ENCODE measurements around the gene MAPKAP1.

Gene MAPKAP1

GRCh38 chr9:125651576-125652232 is 55.3 kb downstream of the MAPKAP1 start:
- H3K9ac ChIP-seq (ENCODE audit: low read length): no peak overlapping the region
- no peaks in the 10 kb centered on the region for H3K9me3 ChIP-seq (ENCODE audit: control insufficient read depth, low read depth, low read length)
- no peak overlapping the region for H3K4me3 ChIP-seq (ENCODE audit: low read length)
- no peak overlapping the region for H3K27ac ChIP-seq (ENCODE audit: low read length)
- no peaks in the 10 kb centered on the region for H3K36me3 ChIP-seq (ENCODE audit: control insufficient read depth, low read depth, low read length)
- no peaks in the 10 kb centered on the region for H3K27me3 ChIP-seq (ENCODE audit: control insufficient read depth, insufficient read depth, low read length)
- H3K4me1 ChIP-seq (ENCODE audit: control insufficient read depth, low read depth, low read length): peaks cover 80% of the 10 kb centered on the region

- H3K9me3 ChIP-seq (ENCODE audit: control insufficient read depth, low read depth, low read length): no peaks in the 10 kb centered on the region
- no peaks in the 10 kb centered on the region for H3K27me3 ChIP-seq (ENCODE audit: control insufficient read depth, insufficient read depth, low read length)
- H3K9ac ChIP-seq (ENCODE audit: low read length): no peak overlapping the region
- no peaks in the 10 kb centered on the region for H3K36me3 ChIP-seq (ENCODE audit: control insufficient read depth, low read depth, low read length)
- no peak overlapping the region for H3K4me3 ChIP-seq (ENCODE audit: low read length)
- H3K27ac ChIP-seq (ENCODE audit: low read length): no peak overlapping the region
- H3K4me1 ChIP-seq (ENCODE audit: control insufficient read depth, low read depth, low read length): peaks cover 66% of the 10 kb centered on the region
Observed at GRCh38 chr9:125650271-125650737, 56.7 kb downstream of the MAPKAP1 start.

GRCh38 chr9:125649826-125650225 is 57.2 kb downstream of the MAPKAP1 start:
- H3K36me3 ChIP-seq (ENCODE audit: control insufficient read depth, low read depth, low read length): no peaks in the 10 kb centered on the region
- no peak overlapping the region for H3K9ac ChIP-seq (ENCODE audit: low read length)
- no peak overlapping the region for H3K4me3 ChIP-seq (ENCODE audit: low read length)
- H3K9me3 ChIP-seq (ENCODE audit: control insufficient read depth, low read depth, low read length): no peaks in the 10 kb centered on the region
- peaks cover 66% of the 10 kb centered on the region for H3K4me1 ChIP-seq (ENCODE audit: control insufficient read depth, low read depth, low read length)
- H3K27ac ChIP-seq (ENCODE audit: low read length): no peak overlapping the region
- no peaks in the 10 kb centered on the region for H3K27me3 ChIP-seq (ENCODE audit: control insufficient read depth, insufficient read depth, low read length)

- Histone ChIP-seq H3K4me3 (ENCODE audit: low read length) (no peak overlapping the region), H3K4me1 (ENCODE audit: control insufficient read depth, low read depth, low read length) (peaks cover 62% of the 10 kb centered on the region), H3K9me3 (ENCODE audit: control insufficient read depth, low read depth, low read length) (no peaks in the 10 kb centered on the region), H3K9ac (ENCODE audit: low read length) (no peak overlapping the region), H3K27me3 (ENCODE audit: control insufficient read depth, insufficient read depth, low read length) (no peaks in the 10 kb centered on the region), H3K27ac (ENCODE audit: low read length) (no peak overlapping the region), H3K36me3 (ENCODE audit: control insufficient read depth, low read depth, low read length) (no peaks in the 10 kb centered on the region)
Observed at GRCh38 chr9:125649315-125649714, 57.7 kb downstream of the MAPKAP1 start.

- H3K27ac ChIP-seq (ENCODE audit: low read length): no peak overlapping the region
- no peaks in the 10 kb centered on the region for H3K9me3 ChIP-seq (ENCODE audit: control insufficient read depth, low read depth, low read length)
- no peaks in the 10 kb centered on the region for H3K27me3 ChIP-seq (ENCODE audit: control insufficient read depth, insufficient read depth, low read length)
- no peak overlapping the region for H3K4me3 ChIP-seq (ENCODE audit: low read length)
- peaks cover 52% of the 10 kb centered on the region for H3K4me1 ChIP-seq (ENCODE audit: control insufficient read depth, low read depth, low read length)
- H3K36me3 ChIP-seq (ENCODE audit: control insufficient read depth, low read depth, low read length): no peaks in the 10 kb centered on the region
- no peak overlapping the region for H3K9ac ChIP-seq (ENCODE audit: low read length)
Observed at GRCh38 chr9:125648294-125648693, 58.7 kb downstream of the MAPKAP1 start.

- Histone ChIP-seq H3K36me3 (ENCODE audit: control insufficient read depth, low read depth, low read length) (no peaks in the 10 kb centered on the region), H3K4me1 (ENCODE audit: control insufficient read depth, low read depth, low read length) (peaks cover 36% of the 10 kb centered on the region), H3K9me3 (ENCODE audit: control insufficient read depth, low read depth, low read length) (no peaks in the 10 kb centered on the region), H3K9ac (ENCODE audit: low read length) (no peak overlapping the region), H3K27me3 (ENCODE audit: control insufficient read depth, insufficient read depth, low read length) (no peaks in the 10 kb centered on the region), H3K4me3 (ENCODE audit: low read length) (no peak overlapping the region), H3K27ac (ENCODE audit: low read length) (no peak overlapping the region)
Observed at GRCh38 chr9:125646621-125647100, 60.3 kb downstream of the MAPKAP1 start.

- H3K4me3 ChIP-seq (ENCODE audit: low read length): no peak overlapping the region
- H3K9ac ChIP-seq (ENCODE audit: low read length): no peak overlapping the region
- peaks cover 32% of the 10 kb centered on the region for H3K4me1 ChIP-seq (ENCODE audit: control insufficient read depth, low read depth, low read length)
- H3K27me3 ChIP-seq (ENCODE audit: control insufficient read depth, insufficient read depth, low read length): no peaks in the 10 kb centered on the region
- no peak overlapping the region for H3K27ac ChIP-seq (ENCODE audit: low read length)
- no peaks in the 10 kb centered on the region for H3K9me3 ChIP-seq (ENCODE audit: control insufficient read depth, low read depth, low read length)
- H3K36me3 ChIP-seq (ENCODE audit: control insufficient read depth, low read depth, low read length): no peaks in the 10 kb centered on the region
Observed at GRCh38 chr9:125646217-125646616, 60.8 kb downstream of the MAPKAP1 start.

GRCh38 chr9:125644819-125645507 is 62.0 kb downstream of the MAPKAP1 start:
- no peaks in the 10 kb centered on the region for H3K27me3 ChIP-seq (ENCODE audit: control insufficient read depth, insufficient read depth, low read length)
- no peak overlapping the region for H3K27ac ChIP-seq (ENCODE audit: low read length)
- peaks cover 21% of the 10 kb centered on the region for H3K4me1 ChIP-seq (ENCODE audit: control insufficient read depth, low read depth, low read length)
- no peaks in the 10 kb centered on the region for H3K36me3 ChIP-seq (ENCODE audit: control insufficient read depth, low read depth, low read length)
- H3K4me3 ChIP-seq (ENCODE audit: low read length): no peak overlapping the region
- H3K9ac ChIP-seq (ENCODE audit: low read length): no peak overlapping the region
- no peaks in the 10 kb centered on the region for H3K9me3 ChIP-seq (ENCODE audit: control insufficient read depth, low read depth, low read length)

- H3K9ac ChIP-seq (ENCODE audit: low read length): no peak overlapping the region
- peaks cover 6% of the 10 kb centered on the region for H3K4me1 ChIP-seq (ENCODE audit: control insufficient read depth, low read depth, low read length)
- no peaks in the 10 kb centered on the region for H3K9me3 ChIP-seq (ENCODE audit: control insufficient read depth, low read depth, low read length)
- no peaks in the 10 kb centered on the region for H3K36me3 ChIP-seq (ENCODE audit: control insufficient read depth, low read depth, low read length)
- no peak overlapping the region for H3K27ac ChIP-seq (ENCODE audit: low read length)
- H3K4me3 ChIP-seq (ENCODE audit: low read length): no peak overlapping the region
- H3K27me3 ChIP-seq (ENCODE audit: control insufficient read depth, insufficient read depth, low read length): no peaks in the 10 kb centered on the region
Observed at GRCh38 chr9:125642311-125642710, 64.7 kb downstream of the MAPKAP1 start.

GRCh38 chr9:125639057-125639456 is 68.0 kb downstream of the MAPKAP1 start:
- Histone ChIP-seq H3K27ac (ENCODE audit: low read length) (no peak overlapping the region), H3K27me3 (ENCODE audit: control insufficient read depth, insufficient read depth, low read length) (no peaks in the 10 kb centered on the region), H3K9me3 (ENCODE audit: control insufficient read depth, low read depth, low read length) (no peaks in the 10 kb centered on the region), H3K36me3 (ENCODE audit: control insufficient read depth, low read depth, low read length) (no peaks in the 10 kb centered on the region), H3K4me1 (ENCODE audit: control insufficient read depth, low read depth, low read length) (peaks cover 5% of the 10 kb centered on the region), H3K4me3 (ENCODE audit: low read length) (no peak overlapping the region), H3K9ac (ENCODE audit: low read length) (no peak overlapping the region)

- Histone ChIP-seq H3K4me1 (ENCODE audit: control insufficient read depth, low read depth, low read length) (peaks cover 5% of the 10 kb centered on the region), H3K27me3 (ENCODE audit: control insufficient read depth, insufficient read depth, low read length) (no peaks in the 10 kb centered on the region), H3K9ac (ENCODE audit: low read length) (no peak overlapping the region), H3K9me3 (ENCODE audit: control insufficient read depth, low read depth, low read length) (no peaks in the 10 kb centered on the region), H3K4me3 (ENCODE audit: low read length) (no peak overlapping the region), H3K36me3 (ENCODE audit: control insufficient read depth, low read depth, low read length) (no peaks in the 10 kb centered on the region), H3K27ac (ENCODE audit: low read length) (no peak overlapping the region)
Observed at GRCh38 chr9:125638239-125639045, 68.6 kb downstream of the MAPKAP1 start.

All from iPS-18a (cell line).